HL-60 (cell line): ENCODE results near the gene C1orf105.

Experiments used
- DNase-seq, 2 experiments: peaks; one replicate each; pipeline ENCODE4 v3.0.0-alpha.2; 2010 to 2020; ENCODE audit warnings: low read depth in 1 of 2, low spot score in 1 of 2
- H3K27ac ChIP-seq: fragments of 250-450 bp; sonication (Bioruptor Pico); replicated peaks from 2 replicates; pipeline ENCODE4 v1.5.1; 2020; ENCODE audit warnings: mild to moderate bottlenecking, moderate library complexity
- H3K27me3 ChIP-seq: fragments of 250-450 bp; sonication (Bioruptor Pico); 2 replicates; pipeline ENCODE4 v1.5.1; 2021; ENCODE audit warnings: mild to moderate bottlenecking, moderate library complexity; ENCODE audit not compliant: insufficient read depth, poor library complexity, severe bottlenecking
- H3K4me3 ChIP-seq: replicated peaks from 2 replicates; pipeline ENCODE4 v1.5.1; 2011; ENCODE audit warnings: mild to moderate bottlenecking, control low read depth, low read length; ENCODE audit not compliant: insufficient read depth
- GABPA ChIP-seq: IDR thresholded peaks from 2 replicates; pipeline ENCODE4 v1.6.1; 2012; ENCODE audit warnings: low read depth
- POLR2AphosphoS5 ChIP-seq: IDR thresholded peaks from 2 replicates; pipeline ENCODE4 v1.6.1; 2012; ENCODE audit warnings: low read depth
- SPI1 ChIP-seq: IDR thresholded peaks from 2 replicates; pipeline ENCODE4 v1.6.1; 2012; ENCODE audit warnings: low read depth, mild to moderate bottlenecking, borderline replicate concordance
- TF ChIP-seq, protein P1 (sequence below): IDR thresholded peaks from 2 replicates; pipeline ENCODE4 v1.6.1; 2012; ENCODE audit warnings: low read depth; ENCODE audit not compliant: insufficient replicate concordance
- TF ChIP-seq, protein P2 (sequence below): IDR thresholded peaks from one replicate; pipeline ENCODE4 v1.5.1; 2011; ENCODE audit warnings: low read length, control low read depth, inconsistent platforms; ENCODE audit not compliant: insufficient read depth

The C1orf105 gene

GRCh38 chr1:172477741-172478140, 57.3 kb downstream of the C1orf105 start:
- no peak for DNase-seq
- no peak overlapping the region for H3K27ac ChIP-seq
- no peaks in the 10 kb centered on the region for H3K27me3 ChIP-seq
- TF ChIP-seq GABPA: no peak
- no peak for TF ChIP-seq POLR2AphosphoS5
- TF ChIP-seq, protein P1, sequence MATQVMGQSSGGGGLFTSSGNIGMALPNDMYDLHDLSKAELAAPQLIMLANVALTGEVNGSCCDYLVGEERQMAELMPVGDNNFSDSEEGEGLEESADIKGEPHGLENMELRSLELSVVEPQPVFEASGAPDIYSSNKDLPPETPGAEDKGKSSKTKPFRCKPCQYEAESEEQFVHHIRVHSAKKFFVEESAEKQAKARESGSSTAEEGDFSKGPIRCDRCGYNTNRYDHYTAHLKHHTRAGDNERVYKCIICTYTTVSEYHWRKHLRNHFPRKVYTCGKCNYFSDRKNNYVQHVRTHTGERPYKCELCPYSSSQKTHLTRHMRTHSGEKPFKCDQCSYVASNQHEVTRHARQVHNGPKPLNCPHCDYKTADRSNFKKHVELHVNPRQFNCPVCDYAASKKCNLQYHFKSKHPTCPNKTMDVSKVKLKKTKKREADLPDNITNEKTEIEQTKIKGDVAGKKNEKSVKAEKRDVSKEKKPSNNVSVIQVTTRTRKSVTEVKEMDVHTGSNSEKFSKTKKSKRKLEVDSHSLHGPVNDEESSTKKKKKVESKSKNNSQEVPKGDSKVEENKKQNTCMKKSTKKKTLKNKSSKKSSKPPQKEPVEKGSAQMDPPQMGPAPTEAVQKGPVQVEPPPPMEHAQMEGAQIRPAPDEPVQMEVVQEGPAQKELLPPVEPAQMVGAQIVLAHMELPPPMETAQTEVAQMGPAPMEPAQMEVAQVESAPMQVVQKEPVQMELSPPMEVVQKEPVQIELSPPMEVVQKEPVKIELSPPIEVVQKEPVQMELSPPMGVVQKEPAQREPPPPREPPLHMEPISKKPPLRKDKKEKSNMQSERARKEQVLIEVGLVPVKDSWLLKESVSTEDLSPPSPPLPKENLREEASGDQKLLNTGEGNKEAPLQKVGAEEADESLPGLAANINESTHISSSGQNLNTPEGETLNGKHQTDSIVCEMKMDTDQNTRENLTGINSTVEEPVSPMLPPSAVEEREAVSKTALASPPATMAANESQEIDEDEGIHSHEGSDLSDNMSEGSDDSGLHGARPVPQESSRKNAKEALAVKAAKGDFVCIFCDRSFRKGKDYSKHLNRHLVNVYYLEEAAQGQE: no peak
- TF ChIP-seq, protein P2, sequence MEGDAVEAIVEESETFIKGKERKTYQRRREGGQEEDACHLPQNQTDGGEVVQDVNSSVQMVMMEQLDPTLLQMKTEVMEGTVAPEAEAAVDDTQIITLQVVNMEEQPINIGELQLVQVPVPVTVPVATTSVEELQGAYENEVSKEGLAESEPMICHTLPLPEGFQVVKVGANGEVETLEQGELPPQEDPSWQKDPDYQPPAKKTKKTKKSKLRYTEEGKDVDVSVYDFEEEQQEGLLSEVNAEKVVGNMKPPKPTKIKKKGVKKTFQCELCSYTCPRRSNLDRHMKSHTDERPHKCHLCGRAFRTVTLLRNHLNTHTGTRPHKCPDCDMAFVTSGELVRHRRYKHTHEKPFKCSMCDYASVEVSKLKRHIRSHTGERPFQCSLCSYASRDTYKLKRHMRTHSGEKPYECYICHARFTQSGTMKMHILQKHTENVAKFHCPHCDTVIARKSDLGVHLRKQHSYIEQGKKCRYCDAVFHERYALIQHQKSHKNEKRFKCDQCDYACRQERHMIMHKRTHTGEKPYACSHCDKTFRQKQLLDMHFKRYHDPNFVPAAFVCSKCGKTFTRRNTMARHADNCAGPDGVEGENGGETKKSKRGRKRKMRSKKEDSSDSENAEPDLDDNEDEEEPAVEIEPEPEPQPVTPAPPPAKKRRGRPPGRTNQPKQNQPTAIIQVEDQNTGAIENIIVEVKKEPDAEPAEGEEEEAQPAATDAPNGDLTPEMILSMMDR: no peak
- TF ChIP-seq SPI1: no peak
- H3K4me3 ChIP-seq: no peak overlapping the region

DNA sequence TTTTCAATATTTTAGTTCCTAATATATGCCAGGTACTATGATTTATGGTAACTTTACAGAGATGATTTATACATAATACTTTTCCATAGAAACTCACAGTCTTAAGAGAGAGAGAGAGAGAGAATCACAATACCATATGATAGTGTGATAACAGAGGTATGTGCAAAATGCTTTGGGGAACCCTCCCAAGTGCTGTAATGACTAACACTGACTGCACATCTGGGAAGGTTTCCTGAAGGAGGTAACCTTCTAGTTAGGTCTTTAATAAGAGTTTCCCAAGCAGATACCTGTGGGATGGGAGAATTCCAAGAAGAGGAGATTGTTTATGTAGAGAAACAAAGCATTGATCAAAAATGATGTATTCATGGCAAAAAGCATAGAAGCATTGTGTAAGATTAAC, 58.0 kb downstream of the C1orf105 start:
- H3K27ac ChIP-seq: no peak overlapping the region
- TF ChIP-seq, protein P2: no peak
- no peak for TF ChIP-seq POLR2AphosphoS5
- TF ChIP-seq, protein P1: no peak
- TF ChIP-seq GABPA: no peak
- TF ChIP-seq SPI1: no peak
- no peak overlapping the region for H3K4me3 ChIP-seq
- H3K27me3 ChIP-seq: no peaks in the 10 kb centered on the region
- no peak for DNase-seq

GRCh38 chr1:172480431-172480830, 59.9 kb downstream of the C1orf105 start:
- no peak overlapping the region for H3K27ac ChIP-seq
- no peak for DNase-seq
- TF ChIP-seq SPI1 (no peak), POLR2AphosphoS5 (no peak), GABPA (no peak)
- TF ChIP-seq, protein P2: no peak
- TF ChIP-seq, protein P1: no peak
- H3K27me3 ChIP-seq: no peaks in the 10 kb centered on the region
- H3K4me3 ChIP-seq: no peak overlapping the region
